CD4-positive, alpha-beta T cell treated with Interleukin-4 for 1 hour (primary cell): Measurements from ENCODE around the gene CRYBA4.

Source experiments
- DNase-seq, 2 donors: peaks; one replicate each; pipeline ENCODE4 v3.0.0-alpha.2; 2020 to 2022

CRYBA4 gene

GRCh38 chr22:26621663-26622062, at the start of gene CRYBA4:
Gene CRYBA4, plus strand, starts transcription at chr22:26621963. Its CDS starts 634 bp downstream, at chr22:26622597.
- no peak for DNase-seq

- peak in 1 of 2 donors; percentile 52 for DNase-seq
Observed at GRCh38 chr22:26573026-26573662, 48.6 kb upstream of the CRYBA4 start.

GRCh38 chr22:26574001-26574723, 47.6 kb upstream of the CRYBA4 start:
- no peak for DNase-seq

- DNase-seq = no peak
Observed at GRCh38 chr22:26576026-26576680, 45.6 kb upstream of the CRYBA4 start.

GRCh38 chr22:26577081-26577480, 44.7 kb upstream of the CRYBA4 start:
- DNase-seq = no peak

- peak; percentile 51 to 57 for DNase-seq
Observed at GRCh38 chr22:26579331-26579886, 42.4 kb upstream of the CRYBA4 start.

GRCh38 chr22:26580240-26580962, 41.4 kb upstream of the CRYBA4 start:
- DNase-seq = no peak

- DNase-seq = no peak
Observed at GRCh38 chr22:26581026-26581425, 40.7 kb upstream of the CRYBA4 start.

GRCh38 chr22:26581633-26582168, 40.1 kb upstream of the CRYBA4 start:
- DNase-seq = no peak

- no peak for DNase-seq
Observed at GRCh38 chr22:26584010-26584409, 37.8 kb upstream of the CRYBA4 start.

GRCh38 chr22:26585104-26585790, 36.5 kb upstream of the CRYBA4 start:
- DNase-seq = no peak

- DNase-seq = no peak
Observed at GRCh38 chr22:26586556-26587325, 35.0 kb upstream of the CRYBA4 start.

- DNase-seq = no peak
Observed at GRCh38 chr22:26587991-26588613, 33.7 kb upstream of the CRYBA4 start.

GRCh38 chr22:26588729-26589366, 32.9 kb upstream of the CRYBA4 start:
- no peak for DNase-seq

GRCh38 chr22:26589367-26589844, 32.4 kb upstream of the CRYBA4 start:
- DNase-seq = no peak

- peak; percentile 75 to 82 for DNase-seq
Observed at GRCh38 chr22:26589845-26590736, 31.7 kb upstream of the CRYBA4 start, which contains the start of gene TPST2. Gene TPST2, minus strand, starts transcription at chr22:26590132. Its CDS starts 48,502 bp downstream, at chr22:26541630.

- DNase-seq = peak; percentile 59 to 66
Observed at GRCh38 chr22:26592421-26592891, 29.3 kb upstream of the CRYBA4 start.

- DNase-seq = no peak
Observed at GRCh38 chr22:26593763-26594162, 28.0 kb upstream of the CRYBA4 start.

- peak; percentile 38 to 48 for DNase-seq
Observed at GRCh38 chr22:26597026-26597425, 24.7 kb upstream of the CRYBA4 start.
